GM23338 (cell line): ENCODE results near the gene OR4F15.
"Not testable (repeated sequence)": the region's sequence is repeated elsewhere in the genome, so short reads cannot be mapped to it uniquely, and the experiment has no call there.

Experiments used
- CTCF ChIP-seq, 2 experiments: fragments of 200-600 bp in 1 of 2; sonication (generic) in 1 of 2; conservative IDR thresholded peaks; 2 replicates each; pipeline versions ENCODE4 v1.5.1 to v1.6.1; 2016 to 2017; ENCODE audit warnings: antibody characterized with exemption in 2 of 2, low read depth in 2 of 2, mild to moderate bottlenecking in 2 of 2, moderate library complexity in 1 of 2
- EZH2 ChIP-seq: fragments of 200-600 bp; sonication (generic); IDR thresholded peaks from one replicate; pipeline ENCODE4 v1.8.0; 2017; ENCODE audit warnings: antibody characterized with exemption, mild to moderate bottlenecking, low read depth; ENCODE audit not compliant: unreplicated experiment
- EZH2phosphoT487 ChIP-seq: fragments of 200-600 bp; sonication (generic); IDR thresholded peaks from one replicate; pipeline ENCODE4 v1.8.1; 2018; ENCODE audit warnings: antibody characterized with exemption; ENCODE audit not compliant: unreplicated experiment
- POLR2AphosphoS5 ChIP-seq: IDR thresholded peaks from 2 replicates; pipeline ENCODE4 v1.6.1; 2016; ENCODE audit warnings: antibody characterized with exemption, low read depth

- not testable (repeated sequence) for TF ChIP-seq CTCF (conservative IDR thresholded peaks at IDR 0.05; ENCODE audit: low read depth in 2 of 2); EZH2phosphoT487; POLR2AphosphoS5; EZH2
These were observed 24.0 kb upstream of the OR4F15 start for GRCh38 chr15:101788001-101788400.
